GM19452 (cell line): Measurements from ENCODE around the gene PWWP2B.

Source experiments
- ATAC-seq: cut with Tn5 transposase; IDR thresholded peaks from one replicate; pipeline ENCODE4 v1.9.1; 2021; ENCODE audit not compliant: unreplicated experiment

Gene PWWP2B

DNA sequence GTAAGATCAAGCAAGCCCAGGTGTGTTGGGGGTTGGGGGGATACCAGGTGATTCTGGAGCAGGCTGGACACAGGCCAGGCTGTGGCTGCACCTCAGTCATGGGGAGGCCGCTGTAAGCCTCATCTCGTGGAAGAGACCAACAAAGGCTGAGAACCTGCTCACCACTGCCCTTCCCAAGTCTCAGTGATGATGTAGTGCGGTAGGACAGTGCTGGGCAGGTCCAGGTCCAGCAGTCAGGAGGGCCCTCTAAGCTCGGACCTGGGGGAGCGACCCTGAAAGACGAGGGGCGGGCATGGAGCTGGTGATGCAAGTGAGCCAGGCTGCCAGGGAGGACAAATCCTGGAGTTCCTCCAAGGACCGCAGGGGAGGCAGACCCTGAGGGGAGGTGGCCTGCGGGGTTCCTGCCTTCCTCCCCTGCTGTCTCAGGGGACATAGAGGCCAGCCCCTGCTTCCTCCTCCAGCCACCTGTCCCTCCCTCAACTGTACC lies 3.3 kb upstream of the PWWP2B start:
- no peak for ATAC-seq

DNA sequence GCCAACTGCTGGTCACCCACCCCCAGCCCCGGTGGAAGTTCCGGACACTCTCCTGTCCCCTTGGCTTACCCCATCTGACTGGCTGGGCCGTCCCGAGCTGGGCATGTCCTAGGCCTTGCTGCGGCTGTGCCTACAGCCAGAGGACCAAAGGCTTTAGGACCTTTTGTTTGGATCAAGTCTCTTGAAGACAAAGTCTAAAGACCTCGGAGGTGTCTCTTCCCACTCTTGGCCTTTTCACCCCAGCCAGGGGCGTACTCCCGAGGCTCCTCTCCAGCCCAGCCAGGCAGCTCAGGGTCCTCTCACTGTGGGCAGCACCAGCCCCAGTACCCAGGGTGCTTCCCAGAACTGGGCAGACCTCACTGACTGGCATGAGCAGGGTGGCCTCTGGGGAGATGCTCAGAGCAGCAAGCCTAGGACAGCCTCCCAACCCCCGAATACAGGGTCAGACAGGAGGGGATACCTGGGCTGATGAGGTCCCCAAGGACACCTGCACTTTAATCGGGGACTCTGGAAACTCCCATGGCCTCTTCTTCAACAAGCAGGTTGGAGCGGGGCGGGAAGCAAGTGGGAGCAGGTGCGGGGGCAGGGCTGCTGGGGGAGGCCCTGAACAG lies 2.7 kb upstream of the PWWP2B start:
- ATAC-seq = no peak

GRCh38 chr10:132394936-132395703 lies 1.9 kb upstream of the PWWP2B start:
- ATAC-seq = no peak

DNA sequence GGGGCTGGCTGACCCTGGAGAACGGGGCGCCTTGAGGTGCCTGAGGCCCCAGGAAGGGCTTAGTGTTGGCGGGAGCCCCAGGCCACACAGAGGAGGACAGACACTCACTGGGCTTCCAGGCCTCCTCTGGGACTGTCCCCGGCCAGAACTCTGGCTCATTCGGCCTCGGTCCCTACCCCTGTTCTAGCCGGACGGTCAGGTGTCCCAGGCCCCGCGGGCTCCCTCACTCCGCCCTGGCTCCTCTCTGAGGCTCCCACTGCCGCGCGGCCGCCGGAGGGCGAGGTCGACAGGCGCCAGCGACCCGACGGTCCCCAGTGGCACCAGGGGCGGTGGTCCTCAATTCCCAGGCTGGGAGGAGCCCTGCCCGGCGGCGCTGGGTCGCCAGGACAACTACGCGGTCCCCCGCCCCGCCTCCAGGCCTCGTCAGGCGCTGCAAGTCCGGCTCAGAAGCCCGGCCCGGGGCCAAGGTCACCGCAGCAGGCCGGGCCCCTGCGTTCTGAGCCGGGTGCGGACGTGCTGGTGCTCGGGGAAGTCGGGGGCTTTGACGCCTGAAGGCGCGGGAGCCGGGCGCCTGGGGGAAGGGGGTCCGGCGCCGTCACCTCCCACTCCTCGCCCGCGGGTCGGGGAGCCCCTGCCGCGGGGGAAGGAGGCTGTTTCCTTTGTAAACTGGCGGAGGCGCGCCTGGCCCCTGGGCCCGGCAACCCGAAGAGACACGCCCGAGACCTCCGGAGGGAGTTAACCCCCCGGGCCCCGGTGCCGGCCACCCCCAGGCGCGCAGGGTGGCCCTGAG lies 1.1 kb upstream of the PWWP2B start:
- peak; percentile 14 for ATAC-seq

- ATAC-seq = peak; percentile 50
Measured at GRCh38 chr10:132396494-132397035, 435 bp upstream of the PWWP2B start.

GRCh38 chr10:132397671-132398565 lies 918 bp downstream of the PWWP2B start:
- no peak for ATAC-seq

DNA sequence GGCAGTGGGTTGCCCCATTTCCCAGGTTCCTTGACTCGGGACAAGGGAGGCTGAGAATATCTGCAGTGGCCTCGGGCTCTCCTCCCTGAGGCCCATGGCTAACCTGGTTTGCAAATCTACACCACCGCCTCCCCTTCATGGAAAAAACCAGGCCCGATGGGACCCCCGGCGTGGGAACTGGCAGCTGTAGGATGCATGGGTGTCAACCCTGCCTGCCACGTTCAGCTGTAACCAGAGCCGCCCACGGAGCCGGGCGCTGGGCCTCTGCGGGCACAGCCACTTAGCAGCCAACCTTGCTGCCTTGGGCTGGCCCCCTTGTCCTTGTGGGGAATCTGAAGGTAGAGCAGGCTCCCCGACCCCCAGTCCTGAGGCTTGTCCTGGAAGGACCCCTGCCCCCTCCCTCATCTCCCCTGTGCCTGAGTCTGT lies 1.6 kb downstream of the PWWP2B start:
- ATAC-seq = no peak

DNA sequence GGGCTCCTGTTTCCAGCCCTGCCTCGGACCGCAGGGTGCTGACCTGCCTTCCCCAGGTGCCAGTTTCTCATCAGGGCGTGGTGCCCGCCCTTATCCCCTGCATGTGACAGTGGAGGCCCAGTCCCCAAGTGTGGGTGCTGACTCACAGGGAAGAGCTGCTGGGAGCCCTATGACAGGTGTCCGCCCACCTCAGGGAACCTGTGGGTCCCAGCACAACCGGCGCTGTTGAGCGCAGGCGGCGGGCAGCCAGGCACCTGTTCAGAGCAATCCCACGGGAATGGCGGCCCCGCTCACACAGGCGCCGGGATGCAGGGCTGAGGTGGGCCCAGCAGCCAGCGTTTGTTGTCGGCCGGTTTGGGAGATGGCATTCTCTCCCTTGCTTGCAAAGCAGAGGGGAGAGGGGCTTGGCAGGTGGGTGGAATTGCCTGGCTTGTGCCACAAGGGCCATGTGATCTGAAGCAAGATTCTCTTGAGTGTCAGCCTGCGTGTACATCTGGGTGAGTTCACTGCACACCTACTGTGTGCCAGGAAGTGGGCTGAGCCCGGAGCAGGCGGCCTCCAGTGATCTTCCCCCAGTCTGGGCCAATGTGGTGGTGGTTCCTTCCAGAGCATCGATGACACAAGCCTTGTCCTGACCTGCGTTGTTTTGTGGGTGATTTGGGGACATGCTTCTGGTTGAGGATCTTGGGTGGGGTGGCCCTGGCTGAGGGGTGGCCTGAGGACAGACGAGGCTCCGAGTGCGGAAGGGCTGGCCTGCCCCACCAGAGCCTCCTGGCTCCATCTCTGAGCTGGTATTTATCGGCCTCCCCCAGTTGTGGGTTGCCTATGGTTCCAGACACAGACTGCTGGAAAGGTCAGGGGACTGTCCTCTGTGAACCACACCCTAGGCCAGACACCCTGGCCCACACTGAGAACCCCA lies 2.4 kb downstream of the PWWP2B start:
- no peak for ATAC-seq

GRCh38 chr10:132400041-132400546 lies 3.1 kb downstream of the PWWP2B start:
- ATAC-seq = no peak

DNA sequence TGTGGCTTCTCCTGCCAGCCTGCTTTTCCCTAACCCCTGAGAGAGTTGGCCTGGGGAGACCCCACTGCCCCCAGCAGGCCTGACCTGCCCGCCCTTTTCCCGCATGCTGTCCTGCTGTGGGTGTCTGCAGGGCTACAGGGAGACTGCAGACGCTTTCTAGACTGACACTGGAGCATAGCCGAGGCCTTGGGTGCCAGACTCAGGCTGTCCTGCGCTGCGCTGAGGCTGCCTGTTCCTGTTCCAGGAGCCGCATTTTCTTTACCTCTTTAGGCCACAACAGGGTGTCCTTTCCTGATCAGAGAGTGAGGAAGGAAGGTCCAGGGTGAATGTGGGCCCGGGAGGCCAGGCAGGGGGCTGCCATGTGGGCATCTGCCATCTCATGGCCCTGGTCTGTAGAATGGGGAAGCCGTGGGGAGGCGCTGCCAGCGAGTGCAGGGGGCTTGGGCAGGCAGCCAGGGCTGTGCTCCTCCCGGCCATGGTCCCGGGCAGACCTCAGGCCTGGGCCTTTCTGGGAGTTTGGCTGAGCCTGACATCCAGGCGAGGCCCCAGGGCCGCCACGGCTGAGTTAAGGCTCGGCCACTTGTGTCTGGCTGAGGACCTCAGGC lies 3.6 kb downstream of the PWWP2B start:
- no peak for ATAC-seq

- no peak for ATAC-seq
Measured at GRCh38 chr10:132401401-132402118, 4.6 kb downstream of the PWWP2B start.

GRCh38 chr10:132402781-132403241 lies 5.8 kb downstream of the PWWP2B start:
- ATAC-seq = no peak

DNA sequence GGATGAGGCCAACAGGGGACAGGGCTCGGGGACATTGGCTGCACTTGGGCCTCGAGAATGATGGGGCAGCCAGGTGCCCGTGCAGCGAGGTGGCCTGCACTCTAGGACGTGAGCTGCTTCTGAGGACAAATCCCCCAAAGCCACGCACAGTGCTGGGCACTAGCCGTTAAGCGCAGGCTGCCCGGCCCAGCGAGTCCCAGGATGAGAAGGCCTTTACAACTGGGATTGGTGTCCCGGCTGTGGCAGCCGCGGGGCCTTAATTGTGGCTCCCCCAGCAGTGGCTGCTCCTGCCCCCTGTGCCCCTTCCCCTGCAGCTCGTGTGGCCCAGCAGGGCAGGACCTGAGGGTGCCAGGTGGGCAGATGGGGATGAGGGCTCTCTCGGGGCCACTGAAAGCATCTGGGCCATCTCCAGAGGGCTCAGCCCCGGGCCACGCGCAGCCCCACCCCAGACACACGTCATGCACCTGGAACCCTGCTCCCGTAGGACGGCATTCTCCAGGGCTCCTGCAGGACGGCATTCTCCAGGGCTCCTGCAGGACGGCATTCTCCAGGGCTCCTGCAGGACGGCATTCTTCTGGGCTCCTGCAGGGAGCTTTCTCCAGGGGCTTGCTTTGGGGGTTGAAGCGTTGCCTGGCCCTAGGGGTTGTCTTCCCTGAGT lies 6.6 kb downstream of the PWWP2B start:
- ATAC-seq = no peak

GRCh38 chr10:132404169-132404880 lies 7.3 kb downstream of the PWWP2B start:
- ATAC-seq = no peak

DNA sequence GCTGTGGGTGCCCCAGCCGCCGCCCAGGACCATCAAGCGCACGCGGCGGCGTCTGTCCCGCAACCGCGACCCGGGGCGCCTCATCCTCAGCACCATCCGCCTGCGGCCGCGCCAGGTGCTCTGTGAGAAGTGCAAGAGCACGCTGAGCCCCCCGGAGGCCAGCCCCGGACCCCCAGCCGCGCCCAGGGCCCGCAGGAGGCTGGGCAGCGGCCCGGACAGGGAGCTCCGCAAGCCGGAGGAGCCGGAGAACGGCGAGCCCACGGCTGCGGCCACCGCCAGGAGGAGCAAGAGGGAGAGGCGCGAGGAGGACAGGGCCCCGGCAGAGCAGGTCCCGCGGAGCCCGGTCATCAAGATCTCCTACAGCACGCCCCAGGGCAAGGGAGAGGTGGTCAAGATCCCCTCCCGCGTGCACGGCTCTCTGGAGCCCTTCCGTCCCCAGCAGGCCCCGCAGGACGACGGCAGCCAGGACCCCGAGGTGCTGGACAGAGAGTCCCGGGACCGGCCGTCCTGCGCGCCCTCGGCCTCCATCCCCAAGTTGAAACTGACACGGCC lies 8.0 kb downstream of the PWWP2B start:
- ATAC-seq = no peak

- no peak for ATAC-seq
Measured at GRCh38 chr10:132405463-132405991, 8.5 kb downstream of the PWWP2B start.
